HG03025 (cell line): Measurements from ENCODE around the gene CDKN1A.
"Not testable (repeated sequence)": the region's sequence is repeated elsewhere in the genome, so short reads cannot be mapped to it uniquely, and the experiment has no call there.

Experiments
- ATAC-seq: cut with Tn5 transposase; IDR thresholded peaks from one replicate; pipeline ENCODE4 v1.9.1; 2021; ENCODE audit warnings: mild to moderate bottlenecking, moderate library complexity; ENCODE audit not compliant: unreplicated experiment, low FRiP score

The CDKN1A gene

DNA sequence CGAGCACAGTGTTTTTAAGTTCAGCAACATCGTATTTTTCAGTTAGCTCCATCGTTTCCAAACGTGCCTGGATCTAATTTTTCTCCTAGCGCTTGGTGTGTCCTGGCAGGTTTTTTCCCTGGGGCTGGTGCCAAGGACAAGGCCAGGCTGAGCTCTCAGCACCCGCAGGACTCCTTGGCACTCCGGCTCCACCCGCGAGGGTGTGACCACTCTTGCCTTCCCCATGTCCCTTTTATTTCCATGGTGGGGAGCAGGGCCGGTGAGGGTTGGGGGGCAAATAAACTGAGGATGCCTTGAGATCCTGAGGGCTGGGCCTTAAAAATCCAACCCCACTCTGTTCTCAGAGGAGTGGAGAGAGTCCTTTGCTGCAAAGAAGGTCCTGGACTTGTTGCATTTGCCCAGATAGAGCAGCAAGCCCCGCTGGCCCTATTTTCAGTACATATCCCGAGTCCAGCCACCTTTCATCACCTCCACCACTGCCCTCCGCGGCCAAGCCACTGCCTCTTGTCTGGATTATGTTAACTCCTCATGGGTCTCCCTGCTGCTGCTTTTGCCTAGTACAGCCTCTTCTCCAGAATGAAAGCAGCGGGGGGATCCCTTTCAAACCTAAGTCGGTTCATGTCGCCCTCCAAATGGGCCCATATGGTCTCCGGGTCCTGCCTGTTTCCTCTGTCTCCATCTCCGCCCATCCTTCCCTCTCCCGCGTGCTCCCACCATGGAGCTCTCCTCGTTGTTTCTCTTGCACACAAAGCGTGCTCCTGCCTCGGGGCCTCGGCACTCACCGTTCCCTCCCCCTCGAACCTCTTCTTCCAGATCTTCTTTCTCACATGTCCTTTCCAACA is 14.6 kb downstream of the CDKN1A start:
- no peak for ATAC-seq

DNA sequence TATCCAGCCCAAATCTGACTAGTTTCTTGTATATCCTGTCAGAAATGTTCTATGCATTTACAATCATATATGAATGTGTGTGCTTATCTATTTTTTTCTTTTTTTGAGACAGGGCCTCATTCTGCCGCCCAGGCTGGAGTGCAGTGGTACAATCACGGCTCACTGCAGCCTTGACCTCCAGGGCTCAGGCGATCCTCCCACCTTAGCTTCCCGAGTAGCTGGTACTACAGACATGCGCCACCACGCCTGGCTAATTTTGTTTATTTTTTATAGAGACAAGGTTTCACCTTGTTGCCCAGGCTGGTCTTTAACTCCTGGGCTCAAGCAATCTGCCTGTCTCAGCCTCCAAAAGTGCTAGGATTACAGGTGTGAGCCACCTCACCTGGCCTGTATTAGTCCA is 16.1 kb downstream of the CDKN1A start:
- ATAC-seq = no peak

DNA sequence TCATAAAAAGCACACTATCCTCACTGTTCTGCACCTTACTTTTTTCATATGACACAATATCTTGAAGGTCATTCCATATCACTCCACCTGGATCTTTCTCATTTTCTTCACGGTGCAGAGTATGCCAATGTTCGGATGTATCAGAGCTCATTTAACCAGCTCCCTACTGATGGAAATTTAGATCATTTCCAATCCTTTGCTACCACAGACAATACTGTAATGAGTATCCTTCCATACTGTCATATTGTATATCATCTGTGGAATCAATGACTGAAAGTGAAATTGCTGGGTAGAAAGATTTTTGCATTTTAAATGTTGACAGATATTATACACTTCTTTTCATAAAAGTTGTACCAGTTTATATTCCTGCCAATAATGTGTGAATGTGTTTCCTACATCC is 16.9 kb downstream of the CDKN1A start:
- ATAC-seq = no peak

DNA sequence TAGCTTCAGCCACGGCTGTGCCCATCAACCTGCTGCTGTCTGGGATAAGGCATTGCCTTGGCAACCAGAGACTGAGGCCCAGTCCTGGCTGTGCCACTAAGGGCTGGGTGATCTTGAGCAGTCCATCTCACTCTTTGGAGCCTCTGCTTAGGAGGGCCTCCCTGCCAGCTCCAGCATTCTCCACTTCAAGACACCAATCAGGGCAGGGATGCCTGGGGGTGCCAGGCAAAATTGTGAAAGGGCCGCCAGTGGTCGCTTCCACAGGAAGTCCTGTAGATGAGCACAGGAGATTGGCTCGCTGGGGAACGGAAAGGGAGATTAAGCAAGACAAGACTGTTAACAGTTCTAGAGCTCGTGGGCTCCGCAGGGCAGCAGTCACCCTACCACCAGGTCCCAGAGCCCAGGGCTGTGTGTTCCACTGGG is 19.0 kb downstream of the CDKN1A start, which contains the start of gene RAB44:
Gene RAB44, plus strand, starts transcription at position 346 of the 423 bp plus-strand sequence. CDS start 6,410 bp downstream, outside the sequence.
- no peak for ATAC-seq

DNA sequence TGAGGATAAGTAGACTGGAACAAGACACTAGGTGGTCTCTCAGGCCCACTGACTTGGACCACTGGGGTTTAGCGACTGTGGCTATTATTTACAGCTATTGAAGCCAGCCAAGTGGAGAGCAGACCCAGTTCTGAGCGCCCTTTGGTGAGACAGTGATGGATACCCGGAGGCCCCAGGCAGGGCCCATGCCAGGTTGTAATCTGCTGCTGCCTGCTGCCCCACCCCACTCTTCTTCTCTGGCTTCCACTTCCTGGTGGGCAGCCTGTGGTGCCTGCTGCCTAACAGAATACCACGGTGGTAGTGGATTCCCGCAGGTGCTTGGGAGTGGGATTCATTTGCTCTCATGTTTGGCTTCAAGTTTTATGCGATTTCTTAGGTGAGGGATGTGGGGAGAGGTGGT is 19.7 kb downstream of the CDKN1A start:
- no peak for ATAC-seq

DNA sequence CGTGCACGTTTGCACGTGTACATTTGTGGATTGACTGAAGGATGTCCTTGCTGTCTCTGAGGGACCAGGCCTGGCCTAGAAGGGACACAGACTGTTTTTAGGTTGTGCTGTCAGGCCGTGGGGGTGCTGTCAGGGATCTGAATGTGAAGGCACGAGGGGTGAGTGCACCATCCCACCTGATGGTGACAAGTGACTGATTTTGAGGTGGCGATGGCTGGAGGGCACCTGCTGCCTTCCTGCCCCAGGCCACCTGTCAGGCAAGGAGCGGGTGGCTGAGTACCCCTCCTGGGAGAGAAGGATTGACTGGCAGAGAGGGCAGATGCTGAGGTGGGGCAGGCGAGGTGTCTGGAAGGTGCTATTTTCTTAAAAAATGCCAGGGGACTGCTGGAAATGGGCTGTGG is 20.4 kb downstream of the CDKN1A start:
- ATAC-seq = no peak

DNA sequence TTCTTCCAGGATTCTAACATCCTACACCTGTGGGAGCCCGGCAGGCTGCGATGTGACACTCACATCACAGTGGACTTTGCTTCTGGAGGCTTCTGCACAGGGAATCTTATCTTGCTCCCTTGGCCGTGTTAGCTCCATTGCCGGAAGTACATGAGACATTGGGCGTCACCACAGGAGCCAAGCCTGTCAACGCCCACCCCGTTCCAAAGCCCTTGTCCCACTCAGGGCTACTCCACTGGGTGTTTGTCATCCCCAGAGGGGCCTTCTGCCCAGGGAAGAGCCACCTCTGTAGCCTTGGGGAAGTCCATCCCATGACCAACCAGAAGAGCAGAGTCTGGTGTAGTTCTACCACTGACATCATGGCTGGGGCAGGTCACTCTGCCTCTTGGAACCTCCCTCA is 20.8 kb downstream of the CDKN1A start:
- ATAC-seq = no peak

DNA sequence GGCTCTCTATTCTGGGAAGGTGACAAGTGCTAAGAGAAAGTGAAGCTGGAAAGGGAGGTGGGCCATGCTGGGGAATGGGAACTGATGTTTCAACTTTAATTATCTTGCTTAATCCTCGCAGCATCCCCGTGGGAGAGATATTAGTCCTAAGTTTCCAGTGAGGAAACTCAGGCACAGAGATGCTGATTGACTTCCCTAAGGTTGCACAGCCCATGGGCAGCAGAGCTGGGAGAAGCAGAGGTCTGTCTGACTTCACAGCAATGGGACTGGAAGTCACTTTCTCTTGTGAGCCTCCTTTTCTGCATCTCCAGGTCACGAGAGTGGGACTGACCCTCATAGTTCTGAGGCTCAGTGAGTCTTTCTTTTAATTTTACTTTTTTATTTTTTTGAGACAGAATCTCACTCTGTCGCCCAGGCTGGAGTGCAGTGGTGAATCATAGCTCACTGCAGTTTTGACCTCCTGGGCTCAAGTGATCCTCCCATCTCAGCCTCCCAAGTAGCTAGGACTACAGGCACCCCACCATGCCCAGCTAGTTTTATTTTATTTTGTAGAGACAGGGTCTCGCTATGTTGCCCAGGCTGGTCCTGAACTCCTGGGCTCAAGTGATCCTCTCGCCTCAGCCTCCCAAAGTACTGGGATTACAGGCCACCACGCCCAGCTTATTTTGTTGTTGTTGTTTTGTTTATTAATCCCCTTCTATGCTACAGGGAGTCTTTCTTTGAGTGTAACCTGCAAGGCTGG is 21.7 kb downstream of the CDKN1A start:
- ATAC-seq = no peak

DNA sequence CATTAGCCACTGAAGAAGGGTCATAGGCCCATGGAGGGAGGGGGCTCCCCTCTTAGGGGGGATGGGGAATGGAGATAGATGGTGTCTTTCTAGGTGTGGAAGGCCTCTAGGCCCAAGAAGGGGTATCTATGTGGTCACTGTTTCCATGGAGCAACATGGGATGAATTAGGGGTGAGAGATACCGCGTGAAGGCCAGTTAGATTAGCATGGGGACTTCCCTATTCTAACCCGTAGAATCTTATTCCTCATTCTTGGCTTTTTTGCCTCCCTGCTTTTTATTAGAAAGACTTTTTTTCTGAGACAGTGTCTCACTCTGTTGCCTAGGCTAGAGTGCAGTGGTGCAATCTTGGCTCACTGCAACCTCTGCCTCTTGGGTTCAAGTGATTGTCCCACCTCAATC is 22.3 kb downstream of the CDKN1A start:
- no peak for ATAC-seq

DNA sequence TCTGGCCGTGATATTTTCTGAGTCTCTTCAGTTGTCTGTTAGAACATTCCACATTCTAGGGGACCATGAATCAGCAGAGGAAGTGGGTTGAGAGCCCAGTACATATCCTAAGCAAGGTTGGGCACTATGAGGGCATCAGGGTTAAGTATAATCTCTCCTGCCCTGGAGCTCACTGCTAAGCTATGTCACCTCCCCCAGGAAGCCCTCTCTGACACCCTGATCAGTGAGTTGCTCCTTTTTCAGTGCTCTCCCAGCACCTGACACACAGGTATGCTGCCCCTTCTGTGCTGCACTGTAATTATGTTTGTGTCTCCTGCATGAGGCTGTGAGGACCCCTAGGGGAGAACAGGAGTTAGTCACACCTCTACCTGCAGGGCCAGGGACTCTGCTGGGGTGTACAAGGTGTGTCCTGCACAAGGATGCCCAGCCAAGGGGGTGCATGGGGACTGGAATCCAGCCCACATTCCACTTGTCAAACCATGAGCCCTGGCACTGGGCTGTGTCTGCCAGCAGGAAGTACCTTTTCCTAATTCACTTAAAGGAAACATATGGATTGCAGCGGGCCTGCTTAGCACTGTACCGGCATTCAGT is 23.0 kb downstream of the CDKN1A start:
- no peak for ATAC-seq

DNA sequence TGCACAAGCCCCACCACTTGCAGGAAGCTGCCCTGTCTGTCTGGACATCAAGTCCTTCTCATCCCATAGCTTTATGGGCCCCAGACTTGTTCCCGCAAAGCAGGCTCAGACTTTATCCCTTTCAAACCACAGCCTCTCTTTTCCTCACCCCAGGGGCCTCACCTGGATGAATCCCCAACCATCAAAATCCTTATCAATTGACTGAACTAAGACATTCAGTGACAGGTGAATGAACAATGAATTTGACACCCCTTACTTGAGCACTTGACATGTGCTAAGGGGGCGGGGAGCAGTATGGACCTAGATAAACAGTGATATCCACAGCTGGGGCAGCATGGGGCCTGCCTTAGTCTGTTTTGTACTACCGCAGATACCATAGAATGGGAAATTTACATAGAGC is 24.1 kb downstream of the CDKN1A start:
- ATAC-seq = no peak

DNA sequence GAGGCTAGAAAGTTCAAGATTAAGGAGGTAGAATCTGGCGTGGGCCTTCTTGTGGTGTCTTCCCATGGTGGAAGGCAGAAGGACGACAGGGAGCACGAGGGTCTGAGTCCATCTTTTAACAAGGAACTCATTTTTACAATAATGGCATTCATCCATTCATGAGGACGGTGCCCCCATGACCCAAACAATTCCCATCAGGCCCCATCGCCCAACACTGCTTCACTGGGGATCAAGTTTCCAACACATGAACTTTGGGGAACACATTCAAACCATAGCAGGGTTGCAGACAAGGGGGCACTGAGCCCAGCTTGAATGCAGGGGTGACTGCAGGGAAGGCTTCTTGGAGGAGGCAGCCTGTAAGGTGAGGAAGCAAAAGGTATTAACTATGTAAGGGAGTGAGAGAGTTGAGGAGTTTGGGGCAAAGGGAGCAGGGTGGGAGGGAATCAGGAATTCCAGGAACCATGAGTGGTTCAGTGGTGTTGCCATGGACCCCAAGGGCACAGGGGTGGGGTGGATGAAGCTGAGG is 24.6 kb downstream of the CDKN1A start:
- no peak for ATAC-seq

DNA sequence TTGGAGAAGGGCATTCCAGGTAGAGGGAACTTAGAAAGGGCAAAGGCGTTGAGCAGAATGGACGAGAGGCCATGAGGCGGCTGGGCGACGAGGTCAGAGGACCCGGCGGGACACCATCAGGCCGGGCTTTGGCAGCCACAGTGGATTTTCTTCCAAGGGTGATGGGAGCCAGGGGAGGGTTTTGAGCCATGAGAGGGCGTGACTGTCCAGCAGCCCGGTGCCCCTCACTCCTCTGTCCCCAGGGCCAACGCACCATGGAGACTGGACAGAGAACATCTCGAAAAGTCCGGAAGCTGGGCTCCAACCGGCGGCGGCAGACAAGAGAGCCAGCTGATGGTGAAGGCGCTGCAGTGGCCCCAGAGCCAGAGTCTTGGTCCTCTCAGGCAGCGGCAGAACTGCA is 25.5 kb downstream of the CDKN1A start:
- ATAC-seq = no peak

DNA sequence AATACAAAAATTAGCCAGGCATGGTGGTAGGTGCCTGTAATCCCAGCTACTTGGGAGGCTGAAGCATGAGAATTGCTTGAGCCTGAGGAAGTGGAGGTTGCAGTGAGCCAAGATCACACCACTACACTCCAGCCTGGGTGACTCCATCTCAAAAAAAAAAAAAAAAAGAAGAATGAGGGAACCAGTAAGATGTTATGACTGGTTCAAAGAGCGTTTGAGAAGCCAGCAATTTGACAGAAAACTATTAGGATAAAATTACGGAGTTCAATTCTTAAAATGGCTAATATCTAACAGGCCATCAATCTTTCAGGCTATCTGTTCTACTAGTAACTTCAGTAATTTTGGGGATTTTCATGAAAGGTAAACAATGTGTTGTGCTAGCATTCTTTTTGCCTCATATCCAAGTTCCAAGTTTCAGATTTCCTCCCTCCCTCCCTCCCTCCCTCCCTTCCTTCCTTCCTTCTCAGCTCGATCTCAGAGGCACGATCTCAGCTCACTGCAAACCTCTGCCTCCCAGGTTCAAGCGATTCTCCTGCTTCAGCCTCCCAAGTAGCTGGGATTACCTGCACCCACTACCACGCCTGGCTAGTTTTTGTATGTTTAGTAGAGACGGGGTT is 26.6 kb downstream of the CDKN1A start:
- ATAC-seq = not testable (repeated sequence)

DNA sequence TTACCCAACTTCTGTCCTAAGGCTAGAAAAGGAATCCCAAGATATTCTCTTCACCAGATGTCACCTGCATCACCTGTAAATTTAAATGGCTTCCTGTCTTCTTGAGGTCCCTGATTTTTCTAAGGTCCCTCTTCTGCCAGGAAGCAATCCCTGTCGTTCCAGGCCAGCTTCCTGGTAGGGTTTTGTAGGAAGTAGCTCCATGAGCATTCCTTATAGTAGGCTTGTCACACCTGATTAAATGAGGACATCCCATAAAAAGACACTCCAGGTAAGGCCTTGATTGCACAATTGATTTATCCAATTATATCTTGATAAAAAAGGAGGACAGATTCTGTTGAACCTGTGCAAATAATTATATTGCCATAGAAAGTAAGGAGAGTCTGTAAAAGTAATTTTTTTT is 27.8 kb downstream of the CDKN1A start:
- no peak for ATAC-seq

DNA sequence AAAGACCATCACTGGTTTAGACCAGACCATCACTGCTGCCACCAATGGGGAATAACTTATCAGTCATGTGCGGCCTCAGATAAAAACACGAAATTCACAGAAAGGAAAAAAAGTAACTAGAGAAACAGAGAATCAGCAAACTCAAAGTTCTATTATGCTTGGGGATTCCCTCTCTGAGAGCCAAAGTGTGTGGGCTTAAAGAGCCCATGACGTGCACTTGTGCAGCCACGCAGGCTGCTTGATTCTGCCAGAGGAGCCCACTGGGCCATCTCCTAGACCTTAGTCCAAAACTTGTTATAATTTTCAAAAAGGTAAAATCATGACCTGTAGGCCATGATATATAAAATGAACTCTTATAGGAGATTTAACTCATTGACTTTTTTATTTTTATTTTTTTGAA is 34.3 kb downstream of the CDKN1A start:
- ATAC-seq = no peak

DNA sequence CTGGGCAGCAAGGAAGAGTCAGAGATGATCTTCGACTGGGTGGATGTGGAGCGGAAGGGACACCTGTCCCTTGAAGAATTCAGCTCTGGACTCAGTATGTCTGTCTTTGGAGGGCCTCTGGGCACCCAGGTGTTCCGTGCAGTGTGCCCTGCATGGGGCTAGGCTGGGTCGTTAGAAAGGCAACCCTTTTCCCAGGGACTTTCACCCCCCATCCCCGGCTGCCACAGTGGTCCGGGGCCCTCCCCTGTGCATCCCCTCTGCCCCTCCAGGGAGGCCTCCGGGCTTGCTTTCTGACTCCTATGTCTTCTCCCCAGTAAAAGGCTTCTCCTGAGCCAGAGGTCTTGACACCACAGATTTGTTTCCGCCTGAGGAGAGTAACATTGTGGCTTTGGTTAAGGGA is 35.3 kb downstream of the CDKN1A start:
- ATAC-seq = no peak

DNA sequence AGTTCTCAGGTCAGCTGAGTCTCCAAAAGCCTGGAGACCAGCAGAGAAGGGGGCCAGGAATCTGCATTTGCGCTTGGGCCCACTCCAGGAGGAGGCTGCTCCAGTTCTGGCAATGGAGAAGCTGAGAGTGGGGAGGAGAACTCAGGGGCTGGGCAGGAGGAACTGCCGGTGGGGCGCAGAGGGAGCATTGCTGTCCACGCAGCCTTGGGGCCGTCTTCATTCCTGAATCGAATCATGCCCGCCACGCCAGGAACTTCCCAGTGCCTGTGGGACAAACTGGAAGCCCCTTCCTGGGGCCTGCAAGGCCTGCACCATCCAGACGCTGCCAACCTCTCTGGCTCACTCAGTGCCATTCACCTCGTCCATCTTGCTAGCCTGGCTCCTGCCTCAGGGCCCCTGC is 36.0 kb downstream of the CDKN1A start:
- ATAC-seq = no peak

DNA sequence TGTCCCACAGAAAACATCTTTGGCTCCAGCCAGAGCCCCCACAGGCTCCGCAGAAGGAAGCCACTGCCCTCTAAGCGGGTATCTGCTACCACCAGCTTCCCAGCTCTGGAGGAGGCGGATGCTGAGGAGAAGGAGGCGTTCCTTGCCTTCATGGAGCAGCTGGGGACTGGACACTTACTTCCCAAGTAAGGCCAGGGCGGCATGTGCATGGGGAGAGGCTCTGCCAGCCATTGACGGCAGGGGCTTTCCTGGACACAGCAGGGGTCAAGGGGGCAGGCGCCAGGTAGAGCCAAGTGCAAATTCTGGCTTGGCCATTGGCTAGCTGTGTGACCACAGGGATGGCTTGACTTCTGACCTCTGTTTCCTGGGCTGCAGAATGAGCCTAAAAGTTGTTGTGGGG is 37.0 kb downstream of the CDKN1A start:
- no peak for ATAC-seq

DNA sequence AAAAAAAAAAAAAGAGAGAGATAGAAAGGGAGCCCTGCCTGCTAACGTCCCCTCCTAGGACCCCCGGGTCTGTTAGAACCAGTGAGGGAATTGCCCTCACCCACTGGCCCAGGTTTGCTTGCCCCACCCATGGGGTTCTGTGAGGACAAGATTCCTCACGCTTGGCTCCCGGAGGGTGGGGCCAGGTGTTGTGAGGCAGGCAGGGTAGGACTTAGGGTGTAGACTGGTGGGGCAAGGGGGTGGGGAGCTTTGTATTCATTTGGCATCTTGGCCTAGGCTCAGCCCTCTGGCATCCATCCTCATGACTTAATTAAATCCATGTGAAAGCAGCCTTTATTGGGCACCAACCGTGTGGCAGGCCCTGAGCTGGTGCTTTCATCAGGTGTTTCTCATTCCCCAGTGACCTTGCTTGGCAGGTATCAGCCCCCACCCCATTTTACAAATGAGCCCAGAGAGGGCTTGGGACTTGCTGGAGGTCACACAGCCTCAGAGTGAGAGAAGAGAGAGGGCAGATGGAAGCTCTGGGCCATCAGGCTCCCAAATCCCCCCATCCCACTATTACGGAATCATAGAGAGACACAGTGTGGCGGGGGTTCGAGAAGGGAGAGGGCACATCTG is 38.1 kb downstream of the CDKN1A start:
- no peak for ATAC-seq
